ENCODE results near the gene BEST2.

The BEST2 gene

DNA sequence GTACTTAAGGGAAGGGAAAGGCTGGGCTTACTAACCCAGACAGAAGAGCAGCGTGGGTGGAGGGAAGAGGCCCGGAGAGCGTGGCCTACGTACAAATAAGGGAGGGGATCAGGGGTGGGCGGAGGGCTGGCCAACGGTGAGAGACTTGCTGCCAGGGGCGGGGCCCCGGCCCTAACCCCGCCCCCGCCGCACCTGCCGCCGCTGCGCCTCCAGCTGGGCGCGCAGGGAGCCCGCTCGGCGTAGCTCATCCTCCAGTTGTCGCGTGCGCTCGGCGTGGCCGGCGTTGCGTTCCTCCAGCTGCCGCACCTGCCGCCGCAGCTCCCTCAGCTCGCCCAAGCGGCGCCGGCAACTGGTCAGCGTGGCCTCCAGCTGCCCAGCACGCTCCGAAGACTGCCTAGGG lies 18.1 kb downstream of the BEST2 start:
- peak; percentile 54 for DNase-seq (ENCODE audit: low read depth)

DNA sequence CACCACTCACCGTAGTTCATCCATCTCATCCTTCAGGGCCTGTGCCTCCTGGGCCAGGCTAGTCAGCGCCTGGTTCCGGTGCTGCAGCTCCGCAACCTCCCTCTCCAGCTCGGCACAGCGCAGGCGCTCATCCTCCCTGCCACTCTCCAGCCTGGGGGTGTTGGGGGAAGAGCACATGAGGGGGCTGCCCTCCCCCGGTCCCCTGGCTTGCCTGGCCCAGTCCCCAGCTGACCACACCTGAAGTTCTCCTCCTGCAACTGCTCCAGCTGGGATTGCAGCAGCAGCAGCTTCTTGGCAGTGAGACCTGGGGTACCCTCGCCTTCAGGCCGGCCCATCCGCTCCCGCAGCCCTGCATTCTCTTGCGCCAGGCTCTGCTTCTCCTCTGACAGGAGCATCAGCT lies 19.3 kb downstream of the BEST2 start:
- DNase-seq (ENCODE audit: low read depth) = no peak

DNA sequence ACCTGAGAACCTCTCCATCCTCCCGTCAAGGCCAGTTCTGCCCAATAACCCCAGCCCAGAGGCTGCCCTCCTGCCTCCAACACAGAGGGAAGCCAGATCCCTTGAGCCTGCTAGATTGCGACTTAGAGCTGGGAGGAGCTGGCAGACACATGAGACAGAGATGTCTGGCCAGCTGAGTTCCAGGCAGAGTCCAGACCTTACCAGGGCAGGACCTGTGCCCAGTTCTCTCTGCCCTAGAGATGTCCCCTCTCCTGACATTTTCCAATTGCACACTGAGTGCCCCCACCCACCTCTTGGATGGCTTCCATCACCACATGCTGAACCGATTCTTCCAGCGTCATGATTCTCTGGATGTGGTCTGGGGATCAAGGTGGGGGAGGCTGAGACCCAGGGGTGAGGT lies 20.7 kb downstream of the BEST2 start:
- no peak for DNase-seq (ENCODE audit: low read depth)

DNA sequence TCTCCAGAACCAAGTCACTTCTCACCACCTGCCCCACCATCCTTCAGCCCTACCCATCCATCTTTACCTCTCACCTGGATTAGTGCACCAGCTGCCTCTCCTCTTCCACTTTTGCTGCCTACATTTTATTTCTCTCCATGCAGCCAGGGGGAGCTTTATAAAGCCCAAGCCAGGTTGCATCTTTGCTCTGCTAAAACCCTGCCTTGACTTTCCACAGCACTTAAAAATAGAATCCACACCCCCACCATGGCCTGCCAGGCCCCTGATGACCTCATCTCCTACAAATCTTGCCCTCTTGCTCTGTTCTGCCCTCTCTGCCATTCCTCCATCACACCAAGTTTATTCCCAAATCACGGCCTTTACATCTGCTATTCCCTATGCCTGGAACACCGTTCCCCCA lies 22.0 kb downstream of the BEST2 start:
- DNase-seq (ENCODE audit: low read depth) = no peak

DNA sequence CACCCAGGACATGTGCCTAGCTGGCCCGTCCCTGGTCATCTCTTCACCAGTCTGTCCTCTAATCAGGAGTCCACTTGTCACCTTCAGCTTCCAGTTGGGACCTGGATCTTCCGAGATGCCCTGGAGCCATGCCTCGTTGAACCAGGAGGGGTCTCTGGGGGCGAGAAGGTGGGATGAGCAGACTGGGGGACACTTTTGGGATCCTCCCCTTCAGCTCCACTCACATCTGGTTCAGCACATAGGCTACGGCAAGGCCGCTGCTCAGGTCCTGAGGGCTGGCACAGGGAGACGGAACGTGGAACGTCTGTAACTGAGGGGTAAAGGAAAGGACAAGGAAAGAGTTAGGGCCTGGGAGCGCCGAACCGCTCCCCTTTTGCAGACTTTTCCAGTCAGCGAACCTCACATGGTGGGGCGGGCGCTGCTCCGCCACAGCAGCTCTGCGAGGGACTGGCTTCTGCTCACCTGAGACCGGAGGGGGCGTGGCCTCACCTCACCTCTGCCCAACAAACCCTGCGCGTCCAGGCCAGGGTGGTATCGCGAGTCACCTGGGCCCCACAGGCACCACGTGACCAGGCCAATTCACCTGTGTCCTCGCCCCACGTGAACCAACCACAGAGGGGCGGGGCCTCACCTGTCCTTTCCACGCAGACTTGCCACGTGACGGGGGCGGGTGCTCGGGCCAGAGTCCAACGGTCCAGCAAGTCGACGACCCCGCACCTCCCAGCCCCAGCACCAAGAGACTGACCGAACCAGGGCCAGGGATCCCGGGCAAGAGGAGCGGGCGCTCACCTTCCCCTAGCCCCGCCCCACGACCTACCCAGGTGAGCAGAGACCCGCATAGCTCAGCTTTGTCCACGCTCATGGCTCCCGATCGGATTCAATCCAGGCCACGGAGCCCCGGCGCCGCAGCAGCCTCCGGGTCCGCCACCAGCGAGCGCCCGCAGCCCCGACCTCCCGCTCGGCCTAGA lies 23.3 kb downstream of the BEST2 start, which contains the start of gene HOOK2:
Gene HOOK2, minus strand, starts transcription at position 965 of the 968 bp plus-strand sequence. Its CDS starts 103 bp downstream, at position 862.
- no peak for DNase-seq (ENCODE audit: low read depth)

DNA sequence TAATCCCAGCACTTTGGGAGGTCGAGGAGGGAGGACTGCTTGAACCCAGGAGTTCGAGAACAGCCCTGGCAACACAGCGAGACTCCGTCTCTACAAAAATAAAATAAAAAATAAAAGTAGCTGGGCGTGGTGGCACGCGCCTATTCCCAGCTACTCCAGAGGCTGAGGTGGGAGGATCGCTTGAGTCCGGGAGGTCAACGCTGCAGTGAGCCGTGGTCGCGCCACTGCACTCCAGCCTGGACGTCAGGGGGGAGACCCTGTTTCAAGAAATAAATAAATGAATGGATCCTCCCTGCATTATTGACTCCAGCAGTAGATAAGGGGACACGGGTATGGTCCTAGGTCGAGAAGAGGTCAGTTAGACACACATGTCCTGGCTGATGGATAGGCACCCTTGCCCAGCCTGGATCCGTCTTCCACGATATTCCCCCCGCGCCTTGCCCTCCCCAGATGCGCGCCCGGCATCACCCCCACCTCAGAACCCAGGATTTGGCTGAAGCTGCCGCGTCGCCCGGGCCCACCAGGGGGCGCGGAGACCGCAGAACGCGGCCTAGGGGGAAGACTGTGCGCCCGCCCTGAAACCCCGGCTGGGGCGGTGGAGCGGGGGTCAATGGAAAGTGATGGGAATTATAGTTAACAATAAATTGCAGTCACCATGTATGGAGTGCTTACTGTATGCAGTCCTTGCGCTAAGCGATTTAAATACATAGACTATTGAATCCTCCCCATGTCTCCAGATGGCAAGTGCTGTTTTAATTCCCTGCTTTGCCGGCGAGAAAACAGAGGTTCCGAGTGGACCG lies 25.8 kb downstream of the BEST2 start:
- peak; percentile 72 for DNase-seq (ENCODE audit: low read depth)

DNA sequence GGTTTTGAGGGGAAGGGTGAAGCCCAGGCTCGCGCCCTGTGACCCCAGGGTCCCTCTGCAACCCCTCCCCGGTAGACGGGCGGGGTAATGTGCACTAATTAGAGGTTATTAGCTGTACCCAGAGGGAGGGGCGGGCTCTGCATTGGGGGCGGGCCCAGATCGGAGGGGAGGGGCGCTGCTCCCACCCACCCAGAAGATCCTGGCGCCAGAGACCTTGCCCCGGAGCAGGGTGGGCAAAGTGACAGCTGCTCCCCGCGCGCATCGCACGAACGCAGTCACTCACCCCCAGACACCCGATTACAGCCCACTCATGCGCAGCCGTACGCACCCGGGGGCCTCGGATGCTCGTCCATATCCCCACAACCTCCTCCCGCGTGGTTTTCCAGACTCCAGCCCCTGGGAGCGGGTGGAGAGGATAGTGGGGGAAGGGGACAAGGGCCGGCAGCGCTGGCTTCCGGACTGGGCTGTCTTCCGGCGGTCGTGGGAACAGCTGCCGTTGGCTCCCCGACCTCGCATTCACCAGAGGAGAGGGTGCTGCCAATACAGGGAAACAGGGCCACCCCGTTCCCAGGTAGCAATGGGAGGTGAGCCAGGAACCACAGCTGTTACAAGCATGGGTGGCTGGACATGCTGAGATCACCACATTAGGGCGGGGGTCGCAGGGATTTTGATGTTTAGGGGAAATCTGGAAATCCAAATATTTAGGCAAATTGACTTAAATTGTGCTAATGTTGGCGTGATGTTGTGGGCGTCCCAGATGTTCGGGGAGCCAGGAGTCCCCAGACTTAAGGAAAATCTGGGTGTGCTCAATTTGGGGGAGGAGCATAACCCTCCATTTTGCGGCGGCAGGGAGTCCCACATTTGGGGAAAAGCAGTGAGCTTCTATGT lies 26.7 kb downstream of the BEST2 start:
- DNase-seq (ENCODE audit: low read depth) = no peak

DNA sequence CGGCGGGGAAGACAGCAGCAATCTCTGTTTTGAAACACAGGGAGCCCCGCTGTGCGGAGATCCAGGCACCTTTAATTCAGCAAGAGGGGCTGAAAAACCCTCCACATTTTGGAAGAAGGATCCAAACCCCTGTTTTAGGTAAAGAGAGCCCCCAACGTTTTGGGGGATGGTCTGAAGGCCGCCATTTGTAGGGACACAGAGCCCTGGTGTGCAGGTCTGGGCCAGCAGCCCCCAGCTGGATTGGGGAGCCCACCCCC lies 27.2 kb downstream of the BEST2 start:
- DNase-seq (ENCODE audit: low read depth) = no peak

DNA sequence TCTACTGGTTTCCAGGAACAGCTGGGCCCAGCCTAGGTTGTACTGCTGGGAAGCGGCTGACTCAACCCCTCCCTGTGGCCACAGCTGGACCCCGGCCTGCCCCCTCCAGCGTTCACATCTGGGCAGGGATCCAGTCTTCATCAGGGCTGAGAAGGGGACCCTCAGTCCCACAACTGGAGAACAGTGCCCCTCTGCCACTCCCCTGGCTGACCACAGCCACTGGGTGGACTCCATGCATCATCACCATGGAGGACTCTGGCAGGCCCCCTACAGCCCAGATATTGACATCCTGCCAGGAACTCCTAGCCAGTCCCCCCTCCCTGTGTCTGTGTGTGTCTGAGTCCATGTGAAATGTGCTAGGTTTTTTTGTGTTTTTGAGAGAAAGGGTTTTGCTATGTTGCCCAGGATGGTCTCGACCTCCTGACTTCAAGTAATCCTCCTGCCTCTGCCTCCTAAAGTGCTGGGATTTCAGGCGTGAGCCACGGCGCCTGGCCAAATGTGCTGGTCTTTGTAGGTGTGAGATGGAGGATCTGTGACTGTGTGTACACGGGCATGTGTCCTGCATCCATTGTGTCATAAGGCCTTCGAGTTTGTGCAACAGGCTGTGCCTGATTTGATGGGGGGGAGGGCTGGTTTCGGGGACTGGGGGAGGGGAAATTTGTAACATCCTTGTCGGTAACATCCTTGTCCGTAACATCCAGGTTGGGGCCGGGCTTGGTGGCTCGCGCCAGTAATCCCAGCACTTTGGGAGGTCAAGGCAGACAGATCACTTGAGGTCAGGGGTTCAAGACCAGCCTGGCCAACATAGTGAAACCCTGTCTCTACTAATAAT lies 27.8 kb downstream of the BEST2 start:
- DNase-seq (ENCODE audit: low read depth) = no peak

DNA sequence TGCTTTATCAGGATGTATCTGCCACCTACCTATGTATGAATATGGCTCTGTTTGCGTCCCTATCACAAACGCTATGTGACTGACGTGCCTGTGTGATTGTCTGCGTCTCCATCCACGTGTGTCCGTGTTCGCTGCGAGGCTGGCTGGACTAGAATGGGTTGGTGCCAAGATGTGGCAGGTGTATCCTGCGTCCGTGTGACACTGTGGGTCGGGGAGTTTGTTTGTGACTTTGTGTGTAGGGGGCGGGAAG lies 30.5 kb downstream of the BEST2 start:
- no peak for DNase-seq (ENCODE audit: low read depth)

DNA sequence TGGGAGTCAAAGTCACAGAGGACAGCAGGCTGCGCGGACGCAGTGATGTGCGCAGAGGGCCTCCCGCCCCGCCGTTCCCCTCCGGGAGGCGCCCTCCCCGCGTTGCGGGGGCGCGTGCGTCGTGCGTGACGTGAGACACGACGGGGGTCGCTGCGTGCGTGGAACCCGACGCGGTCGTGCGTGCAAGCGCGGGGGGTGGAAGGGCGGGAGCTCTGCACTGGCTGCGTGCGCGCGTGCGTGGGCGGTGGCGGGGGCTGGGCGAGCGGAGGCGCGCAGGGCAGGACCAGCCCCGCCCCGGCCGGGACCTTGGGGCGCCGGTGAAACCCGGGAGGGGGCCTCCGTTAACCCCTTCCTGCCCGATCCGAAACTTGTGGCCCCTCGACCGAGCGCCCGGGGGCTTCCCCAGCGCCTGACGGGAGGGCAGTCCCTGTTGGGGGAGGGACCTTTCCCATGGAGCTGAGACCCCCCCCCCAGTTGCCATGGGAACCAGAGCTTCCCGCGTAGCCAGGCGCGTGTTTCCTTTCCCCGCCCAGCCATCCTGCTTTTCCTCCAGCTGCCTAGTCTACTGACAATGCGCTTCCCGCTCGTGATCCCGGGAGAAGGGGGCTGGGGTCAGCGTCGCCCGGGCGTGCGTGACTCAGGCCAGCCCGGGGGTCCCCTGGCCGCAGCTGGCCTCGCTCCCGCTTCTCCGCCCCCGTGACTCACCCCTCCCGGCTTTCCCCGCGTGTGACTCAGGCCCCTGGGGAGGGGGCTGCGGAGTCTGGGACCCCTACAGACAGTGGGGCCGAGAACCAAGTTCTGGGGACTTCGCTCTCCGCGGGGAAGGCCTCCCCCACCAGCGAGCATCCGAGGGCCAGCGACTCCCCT lies 31.1 kb downstream of the BEST2 start:
- DNase-seq (ENCODE audit: low read depth) = peak; percentile 93

DNA sequence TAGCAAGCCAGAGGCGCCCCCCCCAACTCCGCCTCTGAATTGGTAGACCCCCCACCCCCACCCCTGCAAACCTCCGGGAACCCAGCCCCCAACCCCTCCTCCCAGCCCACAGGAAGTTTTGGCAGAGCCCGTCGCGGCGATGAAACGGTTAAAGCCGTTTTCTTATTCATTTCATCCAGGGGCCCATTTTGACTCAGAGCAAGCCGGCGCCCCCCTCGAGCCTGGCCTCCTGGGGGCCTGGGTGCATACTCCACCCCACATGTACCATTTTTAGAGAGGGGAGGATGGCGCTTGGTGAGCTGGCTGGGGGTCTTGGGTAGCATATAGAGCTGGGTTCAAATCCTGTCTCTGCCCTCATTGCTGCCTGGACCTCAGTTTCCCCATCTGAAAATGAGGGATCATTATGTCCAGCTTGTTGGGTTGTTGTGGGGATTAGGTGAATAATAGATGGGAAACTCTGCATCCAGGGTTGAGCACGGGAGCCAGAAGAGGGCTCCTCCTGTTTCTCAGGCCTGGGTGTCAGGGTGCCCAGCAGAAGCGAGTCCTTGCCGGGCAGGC lies 31.8 kb downstream of the BEST2 start:
- no peak for DNase-seq (ENCODE audit: low read depth)

DNA sequence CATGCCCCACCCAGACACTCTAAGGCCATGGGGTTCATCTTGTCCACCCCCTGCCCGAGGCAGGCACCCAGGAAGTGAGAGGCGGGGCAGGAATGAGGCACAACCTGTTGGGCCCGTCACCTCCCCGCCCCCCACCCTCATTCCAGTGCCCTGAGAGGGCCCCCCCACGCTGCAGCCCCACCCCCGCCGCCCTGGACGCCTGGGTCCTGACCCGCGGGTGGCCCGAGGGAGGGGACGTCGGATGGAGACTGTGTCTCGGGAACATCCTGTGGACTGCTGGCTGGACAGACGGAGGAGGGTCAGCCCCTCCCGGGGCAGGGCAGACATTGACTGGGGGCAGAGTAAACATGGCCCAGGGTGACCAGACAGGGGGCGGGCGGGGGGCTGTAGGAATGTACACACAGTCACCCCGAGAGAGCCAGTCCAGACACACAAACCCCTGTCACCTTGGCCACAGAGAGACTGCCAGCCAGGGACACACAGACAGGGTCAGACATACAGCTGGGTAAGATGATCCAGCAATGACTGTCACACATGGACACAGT lies 32.3 kb downstream of the BEST2 start:
- DNase-seq (ENCODE audit: low read depth) = no peak

DNA sequence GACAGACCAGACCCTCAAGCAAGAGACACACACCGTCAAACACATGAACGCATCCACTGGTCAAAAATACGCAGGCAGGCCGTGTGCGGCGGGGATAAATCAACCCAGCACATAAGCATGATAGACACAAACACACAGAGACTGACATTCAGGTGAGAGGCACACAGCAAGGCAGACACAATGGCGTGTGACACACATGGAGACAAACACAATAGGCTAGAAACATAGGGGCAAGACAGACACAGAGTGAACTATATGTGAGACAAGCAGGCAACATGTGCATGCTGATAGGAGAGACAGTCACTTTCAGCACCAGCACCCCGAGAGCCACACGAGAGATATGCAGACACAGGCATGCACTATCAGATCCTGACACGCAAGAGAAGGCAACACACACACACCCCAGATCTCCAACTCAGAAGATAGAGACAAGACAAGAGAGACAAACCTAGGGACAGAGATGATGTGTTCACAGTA lies 32.8 kb downstream of the BEST2 start:
- DNase-seq (ENCODE audit: low read depth) = no peak

DNA sequence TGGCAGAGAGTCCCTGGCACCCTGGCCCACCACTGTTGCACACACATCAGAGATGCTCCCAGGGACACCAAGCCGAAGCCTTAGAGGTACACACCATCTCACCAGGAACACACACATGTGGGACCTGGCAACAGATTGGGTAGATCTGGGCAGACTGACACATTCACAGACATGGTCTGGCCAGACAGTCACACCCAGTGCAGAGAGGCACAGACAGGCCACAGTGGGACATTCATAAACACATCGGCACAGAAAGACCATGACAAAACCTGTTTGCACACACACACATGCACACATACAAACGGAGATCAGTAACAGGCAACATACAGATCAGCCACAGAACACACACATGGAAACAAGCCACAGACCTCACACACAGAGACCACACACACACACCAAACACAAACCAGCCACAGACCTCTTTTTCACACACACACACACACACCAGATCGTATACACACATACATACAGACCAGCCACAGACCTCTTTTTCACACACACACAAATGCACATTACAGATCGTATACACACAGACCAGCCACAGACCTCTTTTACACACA lies 33.4 kb downstream of the BEST2 start:
- DNase-seq (ENCODE audit: low read depth) = no peak

DNA sequence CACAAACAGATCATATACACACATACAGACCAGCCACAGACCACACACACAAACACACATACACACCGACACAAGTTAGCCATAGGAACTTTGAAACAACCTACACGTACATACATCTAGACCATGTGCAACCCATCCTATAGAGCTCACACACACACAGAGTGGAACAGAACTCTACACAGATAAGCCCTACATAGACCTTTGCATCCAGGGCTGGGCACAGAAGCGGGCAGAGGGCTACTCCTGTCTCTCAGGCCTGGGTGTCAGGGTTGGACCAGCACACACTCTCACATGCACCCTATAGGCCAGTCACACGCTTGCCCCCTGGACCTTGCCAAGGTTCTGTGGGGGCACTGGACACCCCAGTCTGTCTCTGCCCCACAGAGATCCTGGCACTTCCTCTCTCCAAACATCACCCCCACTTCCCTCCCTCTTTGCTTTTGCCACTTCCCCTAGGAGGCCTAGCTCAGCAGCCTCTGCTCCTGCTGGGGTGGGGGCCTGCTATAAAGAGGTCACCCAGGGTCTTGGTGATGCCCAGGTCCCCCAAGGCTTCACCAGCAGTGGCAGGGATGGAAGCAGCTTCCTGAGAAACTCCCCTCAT lies 33.9 kb downstream of the BEST2 start:
- DNase-seq (ENCODE audit: low read depth) = no peak

DNA sequence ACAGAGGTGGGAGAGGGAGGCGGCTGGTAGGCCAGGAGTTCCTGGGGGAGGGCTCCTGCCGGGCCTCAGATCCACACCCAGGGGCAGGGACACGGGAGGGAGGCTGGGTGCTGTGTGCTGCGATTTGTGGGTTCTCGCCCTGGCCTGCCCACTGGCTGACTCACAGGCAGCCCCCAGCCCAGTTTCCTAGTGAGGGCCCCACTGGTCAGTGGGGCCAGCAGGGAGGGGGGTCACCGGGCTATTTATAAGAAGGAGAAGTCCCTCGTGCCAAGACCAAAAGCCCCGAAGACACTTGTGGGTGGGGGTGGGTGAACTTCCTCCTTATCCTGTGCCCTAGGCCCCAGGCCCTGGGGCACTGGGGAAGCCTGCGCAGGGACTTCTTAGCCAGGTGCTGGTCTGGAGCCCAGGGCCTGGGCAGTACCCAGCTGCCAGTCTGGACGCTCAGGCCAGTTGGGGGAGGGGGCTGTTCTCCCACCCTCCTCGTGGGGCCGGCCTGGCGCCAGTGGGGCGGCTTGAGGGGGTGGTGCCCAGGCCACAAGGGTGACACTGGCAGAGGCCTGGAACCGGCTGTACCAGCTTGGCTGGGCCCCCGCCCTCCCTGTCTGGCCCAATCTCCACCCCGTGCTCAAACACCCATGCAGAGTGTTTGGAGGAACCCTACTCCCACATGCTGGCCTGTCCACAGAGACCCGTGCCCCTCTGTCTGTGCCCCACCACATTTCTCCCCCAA lies 34.7 kb downstream of the BEST2 start:
- no peak for DNase-seq (ENCODE audit: low read depth)

DNA sequence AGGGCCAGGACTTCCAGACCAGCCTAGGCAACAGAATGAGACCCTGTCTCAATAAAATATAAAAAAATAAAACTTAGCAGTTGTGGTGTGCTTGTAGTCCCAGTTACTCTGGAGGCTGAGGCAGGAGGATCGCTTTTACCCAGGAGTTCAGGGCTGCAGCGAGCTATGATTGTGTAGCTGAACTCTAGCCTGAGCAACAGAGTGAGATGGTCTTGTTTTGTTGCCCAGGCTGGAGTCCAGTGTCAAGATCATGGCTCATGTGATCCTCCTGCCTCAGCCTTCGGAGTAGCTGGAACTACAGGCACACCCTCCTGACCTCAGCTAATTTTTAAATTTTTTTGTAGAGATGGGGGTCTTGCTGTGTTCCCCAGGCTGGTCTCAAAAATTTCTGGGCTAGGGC lies 35.4 kb downstream of the BEST2 start:
- no peak for DNase-seq (ENCODE audit: low read depth)

DNA sequence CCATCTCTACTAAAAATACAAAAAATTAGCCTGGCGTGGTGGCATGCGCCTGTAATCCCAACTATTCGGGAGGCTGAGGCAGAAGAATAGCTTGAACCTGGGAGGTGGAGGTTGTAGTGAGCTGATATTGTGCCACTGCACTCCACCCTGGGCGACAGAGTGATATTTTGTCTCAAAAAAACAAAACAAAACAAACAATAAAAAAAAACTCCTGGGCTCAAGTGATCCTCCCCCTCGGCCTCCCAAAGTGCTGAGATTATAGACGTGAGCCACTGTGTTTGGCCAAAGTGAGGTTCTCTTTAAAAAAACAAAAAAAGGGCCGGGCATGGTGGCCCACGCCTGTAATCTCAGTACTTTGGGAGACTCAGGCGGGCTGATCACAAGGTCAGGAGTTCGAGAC lies 35.9 kb downstream of the BEST2 start:
- no peak for DNase-seq (ENCODE audit: low read depth)

Data from activated T-helper 1 cell treated with Interleukin-2 at 50 U/mL for 16 hours (primary cell).